ENCODE measurements around the gene KRT25. TPM values are rescaled to one million over a fixed set of nuclear protein-coding genes. Genes with fewer than 3 reads are reported as not detected.
"Not testable (repeated sequence)": the region's sequence is repeated elsewhere in the genome, so short reads cannot be mapped to it uniquely, and the experiment has no call there.

KRT25 gene
- total RNA-seq, 1 experiment from 2014 or later: not detected

DNA sequence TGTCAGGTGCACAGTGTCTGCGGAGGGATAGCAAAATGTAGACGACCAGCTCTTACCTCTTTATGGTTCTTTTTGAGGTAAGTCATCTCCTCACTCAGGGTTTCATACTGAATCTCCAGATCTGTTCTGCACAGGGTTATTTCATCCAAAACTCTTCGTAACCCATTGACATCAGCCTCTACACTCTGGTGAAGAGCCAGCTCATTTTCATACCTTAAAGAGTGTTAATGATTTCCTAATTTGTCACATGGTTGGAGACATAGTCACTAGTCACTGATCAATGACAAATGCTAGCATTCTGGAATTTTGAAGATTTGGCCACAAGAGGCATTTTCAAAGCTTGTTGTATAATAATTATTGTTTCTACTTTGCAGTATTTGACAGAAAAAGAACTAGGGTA, 1.3 kb downstream of the KRT25 start:
- CTCF ChIA-PET: no interaction called here
- no peaks in the 10 kb centered on the region for H3K4me1 ChIP-seq (replicated peaks; ENCODE audit: insufficient read depth)
- POLR2A ChIA-PET (ENCODE audit: unreplicated experiment): no interaction called here
- no peak overlapping the region for H3K4me2 ChIP-seq
- no peaks in the 10 kb centered on the region; the same call in 1 of the 2 replicates for H3K9me2 ChIP-seq (ENCODE audit: insufficient read depth)
- no peak overlapping the region for H3K4me3 ChIP-seq
- no peaks in the 10 kb centered on the region; the same call in 1 of the 2 replicates for H3K9me3 ChIP-seq (ENCODE audit: insufficient read depth, low read depth)
- no peaks in the 10 kb centered on the region for H4K20me1 ChIP-seq (ENCODE audit: insufficient read depth)
- no peak for DNase-seq
- intact Hi-C loops (cut with micrococcal nuclease; ENCODE audit: unreplicated experiment): no loop called here
- TF ChIP-seq, protein P1, sequence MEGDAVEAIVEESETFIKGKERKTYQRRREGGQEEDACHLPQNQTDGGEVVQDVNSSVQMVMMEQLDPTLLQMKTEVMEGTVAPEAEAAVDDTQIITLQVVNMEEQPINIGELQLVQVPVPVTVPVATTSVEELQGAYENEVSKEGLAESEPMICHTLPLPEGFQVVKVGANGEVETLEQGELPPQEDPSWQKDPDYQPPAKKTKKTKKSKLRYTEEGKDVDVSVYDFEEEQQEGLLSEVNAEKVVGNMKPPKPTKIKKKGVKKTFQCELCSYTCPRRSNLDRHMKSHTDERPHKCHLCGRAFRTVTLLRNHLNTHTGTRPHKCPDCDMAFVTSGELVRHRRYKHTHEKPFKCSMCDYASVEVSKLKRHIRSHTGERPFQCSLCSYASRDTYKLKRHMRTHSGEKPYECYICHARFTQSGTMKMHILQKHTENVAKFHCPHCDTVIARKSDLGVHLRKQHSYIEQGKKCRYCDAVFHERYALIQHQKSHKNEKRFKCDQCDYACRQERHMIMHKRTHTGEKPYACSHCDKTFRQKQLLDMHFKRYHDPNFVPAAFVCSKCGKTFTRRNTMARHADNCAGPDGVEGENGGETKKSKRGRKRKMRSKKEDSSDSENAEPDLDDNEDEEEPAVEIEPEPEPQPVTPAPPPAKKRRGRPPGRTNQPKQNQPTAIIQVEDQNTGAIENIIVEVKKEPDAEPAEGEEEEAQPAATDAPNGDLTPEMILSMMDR (conservative IDR thresholded peaks at IDR 0.05): no peak
- TF ChIP-seq EZH2 (IDR thresholded peaks at IDR 0.05; ENCODE audit: low read depth): no peak
- no peaks in the 10 kb centered on the region for H3K79me2 ChIP-seq (ENCODE audit: low read depth)
- H3K27ac ChIP-seq: no peak overlapping the region
- BruUV-seq (replicated peaks): no TSS peak
- no peaks in the 10 kb centered on the region for H3F3A ChIP-seq (ENCODE audit: insufficient read depth, low read depth)
- no peak overlapping the region for H2AFZ ChIP-seq
- H3K36me3 ChIP-seq (ENCODE audit: low read depth): no peaks in the 10 kb centered on the region
- H3K27me3 ChIP-seq (ENCODE audit: insufficient read depth, low read depth): 0 out of 2 replicates have a peak, but pooled peaks cover 2% of the 10 kb centered on the region

DNA sequence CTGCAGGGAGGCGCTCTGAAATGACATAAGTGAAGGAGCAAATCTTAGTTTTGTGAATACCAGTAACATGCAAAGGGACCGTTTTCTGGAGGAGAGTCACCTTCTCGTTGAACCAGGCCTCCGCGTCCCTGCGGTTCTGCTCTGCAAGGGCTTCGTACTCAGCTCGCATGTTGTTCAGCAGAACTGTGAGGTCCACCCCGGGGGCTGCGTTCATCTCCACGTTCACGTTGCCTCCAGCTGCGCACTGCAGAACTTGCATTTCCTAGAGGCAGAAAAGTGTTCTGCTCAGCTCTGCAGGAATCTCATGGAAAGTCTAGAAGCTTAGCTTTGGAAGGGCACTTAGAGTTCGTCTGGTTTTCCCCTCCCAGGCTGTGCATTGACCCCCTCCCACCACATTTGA, 4.1 kb downstream of the KRT25 start:
- CTCF ChIA-PET: no interaction called here
- intact Hi-C loops (cut with micrococcal nuclease; ENCODE audit: unreplicated experiment): no loop called here

DNA sequence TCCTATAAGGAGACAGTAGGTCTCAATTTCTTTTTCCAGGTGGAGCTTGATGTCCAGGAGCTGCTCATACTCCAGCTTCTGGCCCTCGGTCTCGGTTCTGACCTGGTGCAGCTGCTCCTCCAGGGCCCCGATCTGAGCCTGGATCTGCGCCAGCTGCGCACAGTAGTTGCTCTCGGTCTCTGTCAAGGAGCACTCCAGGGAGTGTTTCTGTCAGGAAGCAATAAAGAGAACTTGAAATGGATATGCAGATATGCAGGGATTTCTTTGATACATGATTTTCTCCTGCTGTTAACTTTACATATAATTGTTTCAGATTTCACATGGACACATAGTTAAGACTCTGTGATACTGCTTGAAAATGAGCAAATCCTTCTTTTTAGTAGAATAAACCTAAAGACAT, 4.7 kb downstream of the KRT25 start:
- H3K4me3 ChIP-seq: no peak overlapping the region
- intact Hi-C loops (cut with micrococcal nuclease; ENCODE audit: unreplicated experiment): no loop called here
- H3K9me3 ChIP-seq (ENCODE audit: insufficient read depth, low read depth): no peaks in the 10 kb centered on the region
- no peak for DNase-seq
- H3K4me1 ChIP-seq (replicated peaks; ENCODE audit: insufficient read depth): no peaks in the 10 kb centered on the region
- H3K27ac ChIP-seq: no peak overlapping the region
- no peaks in the 10 kb centered on the region for H3K9me2 ChIP-seq (ENCODE audit: insufficient read depth)
- 0 out of 2 replicates have a peak, but pooled peaks cover 2% of the 10 kb centered on the region for H3K27me3 ChIP-seq (ENCODE audit: insufficient read depth, low read depth)
- TF ChIP-seq, protein P1 (conservative IDR thresholded peaks at IDR 0.05): no peak
- no peak for TF ChIP-seq EZH2 (IDR thresholded peaks at IDR 0.05; ENCODE audit: low read depth)
- ChIA-PET CTCF (no interaction called here), POLR2A (ENCODE audit: unreplicated experiment) (no interaction called here)
- no peaks in the 10 kb centered on the region for H4K20me1 ChIP-seq (ENCODE audit: insufficient read depth)
- BruUV-seq (replicated peaks): no TSS peak
- no peaks in the 10 kb centered on the region for H3K79me2 ChIP-seq (ENCODE audit: low read depth)
- no peaks in the 10 kb centered on the region for H3K36me3 ChIP-seq (ENCODE audit: low read depth)
- H3F3A ChIP-seq (ENCODE audit: insufficient read depth, low read depth): no peaks in the 10 kb centered on the region
- no peak overlapping the region for H2AFZ ChIP-seq
- no peak overlapping the region for H3K4me2 ChIP-seq

More for the DNA sequence above, 4.1 kb downstream of the KRT25 start:
- H3K4me1 ChIP-seq (replicated peaks; ENCODE audit: insufficient read depth): no peaks in the 10 kb centered on the region
- H3K4me2 ChIP-seq: no peak overlapping the region
- H3K9me2 ChIP-seq (ENCODE audit: insufficient read depth): no peaks in the 10 kb centered on the region
- H3K27me3 ChIP-seq (ENCODE audit: insufficient read depth, low read depth): 0 out of 2 replicates have a peak, but pooled peaks cover 2% of the 10 kb centered on the region
- TF ChIP-seq, protein P1 (conservative IDR thresholded peaks at IDR 0.05): no peak
- TF ChIP-seq EZH2 (IDR thresholded peaks at IDR 0.05; ENCODE audit: low read depth): no peak
- DNase-seq: no peak
- no peaks in the 10 kb centered on the region for H3K36me3 ChIP-seq (ENCODE audit: low read depth)
- no peaks in the 10 kb centered on the region for H3K79me2 ChIP-seq (ENCODE audit: low read depth)
- no peak overlapping the region for H3K27ac ChIP-seq
- POLR2A ChIA-PET (ENCODE audit: unreplicated experiment): no interaction called here
- H4K20me1 ChIP-seq (ENCODE audit: insufficient read depth): no peaks in the 10 kb centered on the region
- no peaks in the 10 kb centered on the region for H3K9me3 ChIP-seq (ENCODE audit: insufficient read depth, low read depth)
- BruUV-seq (replicated peaks): no TSS peak
- no peak overlapping the region for H3K4me3 ChIP-seq
- no peaks in the 10 kb centered on the region for H3F3A ChIP-seq (ENCODE audit: insufficient read depth, low read depth)
- no peak overlapping the region for H2AFZ ChIP-seq

DNA sequence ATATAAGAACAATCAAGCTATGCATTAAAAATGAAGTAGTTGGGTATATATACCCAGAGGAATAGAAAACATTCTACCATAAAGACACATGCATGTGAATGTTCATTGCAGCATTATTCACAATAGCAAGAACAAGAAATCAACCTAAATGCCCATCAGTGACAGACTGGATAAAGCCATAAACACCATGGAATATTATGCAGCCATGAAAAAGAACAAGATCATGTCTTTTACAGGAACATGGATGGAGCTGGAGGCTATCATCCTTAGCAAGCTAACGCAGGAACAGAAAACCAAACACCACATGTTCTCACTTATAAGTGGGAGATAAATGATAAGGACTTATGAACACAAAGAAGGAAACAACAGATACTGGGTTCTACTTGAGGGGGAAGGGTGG, 6.5 kb downstream of the KRT25 start:
- POLR2A ChIA-PET (ENCODE audit: unreplicated experiment); H3K4me3 ChIP-seq; H3K79me2 ChIP-seq (ENCODE audit: low read depth); intact Hi-C loops (cut with micrococcal nuclease; ENCODE audit: unreplicated experiment); H3K4me2 ChIP-seq; H3K9me3 ChIP-seq (ENCODE audit: insufficient read depth, low read depth); H3K27me3 ChIP-seq (ENCODE audit: insufficient read depth, low read depth); DNase-seq; H3K36me3 ChIP-seq (ENCODE audit: low read depth); H3K4me1 ChIP-seq (replicated peaks; ENCODE audit: insufficient read depth); CTCF ChIA-PET; H3F3A ChIP-seq (ENCODE audit: insufficient read depth, low read depth); H3K9me2 ChIP-seq (ENCODE audit: insufficient read depth); H4K20me1 ChIP-seq (ENCODE audit: insufficient read depth); BruUV-seq (replicated peaks); H3K27ac ChIP-seq; H2AFZ ChIP-seq: not testable (repeated sequence)
